GM19193 (cell line): Measurements from ENCODE around the gene VTCN1.

Experiments
- POLR2A ChIP-seq: IDR thresholded peaks from 4 replicates; pipeline ENCODE4 v1.6.1; 2011; ENCODE audit not compliant: insufficient read depth, insufficient read length; ENCODE audit errors: extremely low read depth

Gene VTCN1

DNA sequence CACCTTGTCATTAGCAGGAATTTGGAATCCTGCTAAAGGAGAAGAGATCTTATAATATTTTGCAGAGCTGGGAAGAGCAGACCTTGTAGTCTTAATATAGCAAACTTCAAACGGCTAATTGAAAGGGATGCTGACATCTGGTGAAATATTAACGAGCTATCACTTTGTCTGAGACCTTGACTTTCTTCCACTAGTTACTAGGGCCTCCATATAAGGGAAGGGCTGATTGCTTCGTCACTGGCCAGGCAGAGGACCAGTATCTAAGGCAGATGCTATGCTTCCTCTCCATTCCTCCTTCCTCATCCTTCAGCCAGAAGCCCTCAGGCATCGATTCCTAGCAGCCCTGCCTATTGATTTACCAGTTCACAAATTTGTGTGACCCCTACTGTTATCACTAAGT is 6.0 kb upstream of the VTCN1 start:
- no peak for TF ChIP-seq POLR2A

DNA sequence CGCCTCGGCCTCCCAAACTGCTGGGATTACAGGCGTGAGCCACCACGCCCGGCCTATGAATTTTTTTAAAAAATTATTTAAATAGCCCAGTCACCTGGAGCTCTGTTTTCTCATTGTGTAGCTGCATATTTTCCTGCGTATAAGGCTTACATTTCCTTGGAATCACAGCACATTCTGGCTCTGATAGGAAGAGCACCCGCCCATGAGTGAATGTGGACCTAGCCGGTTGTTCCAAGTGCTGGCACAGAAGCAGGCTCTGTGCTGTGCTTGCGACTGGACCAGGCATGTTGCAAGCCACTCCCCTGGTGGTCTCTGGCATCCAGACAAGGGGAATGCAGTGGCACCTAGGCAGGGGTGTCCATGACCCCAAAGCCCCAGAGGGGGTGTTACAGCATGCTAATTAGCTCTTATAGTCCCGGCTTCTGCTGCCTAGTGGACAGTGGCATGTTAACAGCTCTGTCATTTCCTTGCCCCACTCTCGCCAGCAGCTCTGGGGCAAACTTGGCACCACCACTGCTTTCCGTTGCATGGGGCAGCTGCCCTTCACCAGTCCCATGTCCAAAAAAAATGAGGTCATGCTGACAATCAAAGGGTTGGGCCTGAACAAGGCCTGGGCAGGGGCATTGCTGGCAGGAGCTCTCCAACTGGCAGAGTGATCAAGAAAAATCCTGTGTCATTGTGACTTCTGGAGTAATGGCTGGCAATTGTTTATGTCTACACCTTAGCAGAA is 5.2 kb upstream of the VTCN1 start:
- TF ChIP-seq POLR2A = no peak

GRCh38 chr1:117215019-117215418 is 4.3 kb upstream of the VTCN1 start:
- no peak for TF ChIP-seq POLR2A

DNA sequence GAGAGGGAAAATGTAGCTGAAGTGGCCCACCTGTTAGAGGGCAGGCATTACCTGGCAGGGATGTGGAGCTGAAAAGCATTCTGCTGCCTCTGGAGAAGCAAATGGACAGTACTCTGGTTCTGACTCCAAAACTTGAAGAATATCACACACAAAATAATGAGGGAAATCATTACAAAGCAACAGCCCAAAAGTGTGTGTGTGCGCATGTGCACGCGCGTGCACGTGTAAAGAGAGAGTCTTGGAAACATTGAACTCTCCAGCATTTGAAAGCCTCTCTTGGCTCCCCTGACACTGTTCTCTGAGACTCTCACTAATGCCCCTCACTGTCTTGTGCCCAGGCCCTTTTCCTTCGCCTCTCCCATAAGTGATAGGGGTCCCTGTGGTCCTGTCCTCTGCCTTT is 2.3 kb upstream of the VTCN1 start:
- TF ChIP-seq POLR2A = no peak

GRCh38 chr1:117210386-117210785 is 341 bp downstream of the VTCN1 start:
- TF ChIP-seq POLR2A = no peak

- no peak for TF ChIP-seq POLR2A
Observed at GRCh38 chr1:117209094-117209493, 1.6 kb downstream of the VTCN1 start.

DNA sequence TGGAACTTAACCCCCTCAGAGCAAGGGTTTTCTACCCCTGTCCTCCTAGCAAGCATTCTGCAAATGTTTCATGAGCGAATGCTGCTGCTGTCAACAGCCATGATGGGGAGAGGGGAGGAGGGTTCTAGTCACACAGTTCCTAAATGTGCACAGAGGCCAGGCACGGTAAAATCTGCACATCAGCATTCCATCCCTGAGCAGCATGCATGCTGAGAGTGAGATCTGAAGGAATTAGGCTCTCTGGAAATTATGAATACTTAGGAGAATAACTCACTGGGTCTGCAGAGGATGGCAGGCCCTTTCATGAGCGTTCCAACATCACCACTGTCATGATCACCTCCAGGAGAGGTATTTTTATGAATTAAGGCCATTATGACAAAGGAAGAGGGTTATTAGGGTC is 2.1 kb downstream of the VTCN1 start:
- no peak for TF ChIP-seq POLR2A

DNA sequence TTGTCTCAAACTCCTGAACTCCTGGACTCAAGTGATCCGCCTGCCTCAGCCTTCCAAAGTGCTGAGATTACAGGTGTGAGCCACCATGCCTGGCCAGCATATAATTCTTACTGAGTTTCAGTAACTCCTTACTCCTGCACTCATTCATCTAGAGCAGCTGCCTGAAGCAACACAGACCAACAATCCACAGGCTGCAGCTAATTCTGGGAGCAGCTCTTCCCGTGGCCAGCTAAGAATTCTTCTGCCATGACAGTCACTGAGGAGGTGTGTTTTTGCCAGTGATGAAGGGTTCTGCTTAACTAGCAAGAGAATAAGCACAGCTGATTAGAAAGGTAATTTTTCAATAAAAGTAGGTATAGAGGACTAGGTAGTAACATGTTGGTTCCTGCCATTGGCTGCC is 5.4 kb downstream of the VTCN1 start:
- no peak for TF ChIP-seq POLR2A

DNA sequence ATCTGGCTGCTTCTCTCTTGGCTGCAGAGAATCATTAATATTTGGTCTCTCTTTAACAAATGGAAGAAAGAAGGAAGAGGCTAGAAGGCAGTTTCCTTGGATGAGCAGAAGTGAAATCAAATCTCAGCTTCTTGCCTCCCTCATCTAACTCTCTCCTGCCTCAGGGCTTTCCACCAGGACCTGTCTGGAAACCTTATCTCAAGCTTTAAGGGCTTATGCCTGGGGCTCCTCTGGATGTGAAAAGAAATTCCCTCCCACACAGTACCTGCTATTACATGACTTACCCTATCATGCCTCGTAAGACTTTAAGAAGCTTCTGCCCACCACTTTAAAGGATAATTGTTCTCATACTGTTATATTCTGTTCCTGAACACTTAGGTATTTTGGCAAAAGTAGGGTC is 8.9 kb downstream of the VTCN1 start:
- no peak for TF ChIP-seq POLR2A

GRCh38 chr1:117198097-117198496 is 12.6 kb downstream of the VTCN1 start:
- TF ChIP-seq POLR2A = no peak

DNA sequence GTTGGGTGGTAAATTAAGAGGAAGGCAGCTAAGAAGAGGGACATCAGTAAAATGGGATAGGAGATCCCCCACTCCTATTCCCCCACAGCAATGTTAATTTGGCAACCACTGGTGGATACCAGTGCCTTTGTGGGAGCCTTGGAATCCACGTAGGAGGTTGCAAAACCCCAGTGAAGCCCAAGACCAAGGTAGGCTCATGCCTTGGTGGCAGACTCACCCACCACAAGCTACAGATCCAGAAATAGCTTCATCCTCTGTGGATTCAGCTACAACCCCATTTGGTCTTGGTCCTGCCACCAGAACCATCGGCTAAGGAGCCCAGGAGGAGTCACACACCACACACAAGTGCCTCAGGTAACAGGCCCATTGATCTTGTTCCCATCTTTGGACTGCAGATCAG is 21.0 kb downstream of the VTCN1 start:
- no peak for TF ChIP-seq POLR2A

- no peak for TF ChIP-seq POLR2A
Observed at GRCh38 chr1:117188816-117189437, 21.8 kb downstream of the VTCN1 start.

- no peak for TF ChIP-seq POLR2A
Observed at GRCh38 chr1:117188170-117188815, 22.4 kb downstream of the VTCN1 start.

GRCh38 chr1:117183112-117183511 is 27.6 kb downstream of the VTCN1 start:
- TF ChIP-seq POLR2A = no peak

GRCh38 chr1:117182319-117182718 is 28.4 kb downstream of the VTCN1 start:
- TF ChIP-seq POLR2A = no peak

DNA sequence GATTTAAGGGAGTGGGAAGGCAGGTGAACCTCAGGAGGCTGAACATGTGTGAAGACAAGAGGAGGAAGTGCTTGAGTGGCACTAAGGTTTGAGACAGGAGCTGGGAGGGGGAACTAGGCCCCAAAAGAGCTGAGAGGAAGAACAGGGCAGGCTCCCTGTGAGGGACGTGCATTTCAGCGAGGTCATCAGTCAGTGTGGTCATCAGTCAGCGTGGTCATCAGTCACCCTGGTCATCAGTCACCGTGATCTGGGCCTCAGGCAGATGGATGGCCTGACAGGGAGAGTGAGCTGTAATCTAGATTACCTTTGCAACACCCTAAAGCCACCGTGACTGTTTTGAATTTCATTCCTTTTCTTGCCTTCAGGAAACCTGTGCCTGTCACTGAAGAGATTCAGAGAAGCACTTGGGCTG is 29.1 kb downstream of the VTCN1 start:
- no peak for TF ChIP-seq POLR2A

- TF ChIP-seq POLR2A = no peak
Observed at GRCh38 chr1:117180147-117180967, 30.4 kb downstream of the VTCN1 start.
